Epidermal melanocyte (primary cell): ENCODE data around the gene THSD4.
"Not testable (repeated sequence)": the region's sequence is repeated elsewhere in the genome, so short reads cannot be mapped to it uniquely, and the experiment has no call there.

Experiments
- DNase-seq: peaks from one replicate; pipeline ENCODE4 v3.0.0; 2011; ENCODE audit warnings: low spot score; ENCODE audit not compliant: insufficient read length

The THSD4 gene

GRCh38 chr15:71290881-71291635 lies 175.8 kb downstream of the THSD4 start:
- no peak for DNase-seq

- no peak for DNase-seq
Measured at GRCh38 chr15:71291723-71292122, 176.5 kb downstream of the THSD4 start.

GRCh38 chr15:71293723-71294122 lies 178.5 kb downstream of the THSD4 start:
- no peak for DNase-seq

- no peak for DNase-seq
Measured at GRCh38 chr15:71294251-71294910, 179.1 kb downstream of the THSD4 start.

- peak; percentile 37 for DNase-seq
Measured at GRCh38 chr15:71294911-71295602, 179.8 kb downstream of the THSD4 start.

GRCh38 chr15:71295603-71296314 lies 180.5 kb downstream of the THSD4 start:
- DNase-seq = no peak

- no peak for DNase-seq
Measured at GRCh38 chr15:71296315-71296679, 181.0 kb downstream of the THSD4 start.

GRCh38 chr15:71301958-71302621 lies 186.8 kb downstream of the THSD4 start:
- DNase-seq = no peak

- DNase-seq = no peak
Measured at GRCh38 chr15:71302861-71303410, 187.7 kb downstream of the THSD4 start.

GRCh38 chr15:71303977-71304376 lies 188.7 kb downstream of the THSD4 start:
- DNase-seq = no peak

GRCh38 chr15:71304681-71305080 lies 189.4 kb downstream of the THSD4 start:
- DNase-seq = no peak

- DNase-seq = no peak
Measured at GRCh38 chr15:71306538-71306937, 191.3 kb downstream of the THSD4 start.

- no peak for DNase-seq
Measured at GRCh38 chr15:71312194-71312708, 197.0 kb downstream of the THSD4 start.

- DNase-seq = no peak
Measured at GRCh38 chr15:71312731-71313460, 197.6 kb downstream of the THSD4 start.

GRCh38 chr15:71313806-71314205 lies 198.5 kb downstream of the THSD4 start:
- no peak for DNase-seq

- no peak for DNase-seq
Measured at GRCh38 chr15:71314956-71315537, 199.8 kb downstream of the THSD4 start.

GRCh38 chr15:71316911-71317310 lies 201.6 kb downstream of the THSD4 start:
- no peak for DNase-seq

- DNase-seq = not testable (repeated sequence)
Measured at GRCh38 chr15:71319424-71319823, 204.2 kb downstream of the THSD4 start.

GRCh38 chr15:71319935-71320334 lies 204.7 kb downstream of the THSD4 start:
- no peak for DNase-seq

GRCh38 chr15:71323082-71323481 lies 207.8 kb downstream of the THSD4 start:
- no peak for DNase-seq
